GM11168 (cell line): Measurements from ENCODE around the gene DMKN.

Experiments used
- in situ Hi-C: fragments of 300-500 bp; cut with MboI; formaldehyde crosslinking; loops from one replicate; pipeline ENCODE4 v1.12.0; 2022; ENCODE audit warnings: low sequenced_read_pairs; ENCODE audit not compliant: unreplicated experiment

Gene DMKN

DNA sequence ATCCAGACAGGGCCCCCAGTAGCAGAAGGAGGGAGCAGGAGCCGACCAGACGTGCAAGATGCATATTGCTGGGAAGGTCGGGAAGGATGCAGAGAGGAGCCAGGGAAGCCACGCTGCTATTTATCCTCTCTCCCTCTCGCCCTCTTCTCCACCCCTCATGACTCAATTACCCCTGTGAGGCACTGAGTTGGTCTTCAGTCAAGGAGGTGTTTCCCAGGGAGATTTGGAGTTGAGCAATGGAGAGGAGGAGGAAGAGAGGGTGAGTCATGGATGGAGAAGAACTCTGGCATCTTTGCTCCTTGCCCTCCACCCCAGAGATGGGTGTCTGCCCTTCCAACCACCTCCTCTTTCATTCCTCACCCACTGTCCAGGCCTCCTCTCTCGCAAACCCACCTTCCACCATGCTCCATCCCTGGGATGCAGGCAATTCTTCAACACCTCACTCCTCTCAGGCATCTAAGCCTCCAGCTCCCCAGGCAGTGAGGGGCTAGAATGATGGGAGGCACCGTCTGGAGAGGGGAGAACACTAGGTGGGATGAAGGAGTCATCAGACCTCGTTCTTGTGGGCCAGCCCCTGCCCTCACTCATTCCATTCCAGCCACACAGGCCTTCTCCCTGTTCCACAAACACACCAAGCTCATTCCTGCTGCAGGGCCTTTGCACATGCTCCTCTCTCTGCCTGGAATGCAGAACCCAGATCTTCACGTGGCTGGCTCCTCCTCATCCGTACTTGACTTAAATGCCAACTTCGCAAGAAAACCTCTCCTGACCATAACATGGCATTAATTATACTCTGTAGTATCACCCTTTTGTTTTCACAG is 15.0 kb upstream of the DMKN start, which contains the start of gene SBSN:
TSS of gene SBSN (minus strand) at position 94 of the 821 bp plus-strand sequence. CDS start at position 64, 30 bp downstream.
- in situ Hi-C loops = no loop called here

- in situ Hi-C loops = no loop called here
Measured at GRCh38 chr19:35525873-35526272, 12.4 kb upstream of the DMKN start.

GRCh38 chr19:35524181-35524837 is 10.9 kb upstream of the DMKN start:
- in situ Hi-C loops = no loop called here

DNA sequence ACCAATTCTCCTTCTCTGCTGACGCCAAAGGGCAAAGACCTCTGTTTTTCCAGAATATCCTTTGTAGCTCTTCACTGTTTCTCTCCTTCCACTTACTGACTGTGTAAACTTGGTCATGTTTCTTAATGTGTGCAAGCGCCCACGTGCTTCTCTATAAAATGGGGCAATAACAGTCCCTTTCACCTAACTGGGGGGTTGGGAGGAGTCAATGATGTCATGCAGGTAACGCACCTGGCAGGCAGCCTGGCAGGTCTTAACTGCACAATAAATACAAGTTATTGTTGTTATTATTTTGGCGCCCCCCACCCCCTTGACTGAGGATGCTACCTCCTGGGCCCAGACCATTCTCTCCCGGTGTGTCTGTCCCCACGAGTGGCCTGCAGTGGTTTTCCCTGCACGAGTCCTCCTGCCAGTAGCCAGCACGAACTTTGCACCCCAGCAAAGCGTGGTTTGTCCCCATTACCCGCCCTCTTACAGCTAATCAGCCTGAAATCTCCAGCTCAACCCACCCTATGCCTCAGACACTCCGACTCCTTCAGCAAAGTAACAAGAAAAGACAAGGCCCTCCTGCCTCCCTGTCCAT is 9.4 kb upstream of the DMKN start:
- in situ Hi-C loops = no loop called here

DNA sequence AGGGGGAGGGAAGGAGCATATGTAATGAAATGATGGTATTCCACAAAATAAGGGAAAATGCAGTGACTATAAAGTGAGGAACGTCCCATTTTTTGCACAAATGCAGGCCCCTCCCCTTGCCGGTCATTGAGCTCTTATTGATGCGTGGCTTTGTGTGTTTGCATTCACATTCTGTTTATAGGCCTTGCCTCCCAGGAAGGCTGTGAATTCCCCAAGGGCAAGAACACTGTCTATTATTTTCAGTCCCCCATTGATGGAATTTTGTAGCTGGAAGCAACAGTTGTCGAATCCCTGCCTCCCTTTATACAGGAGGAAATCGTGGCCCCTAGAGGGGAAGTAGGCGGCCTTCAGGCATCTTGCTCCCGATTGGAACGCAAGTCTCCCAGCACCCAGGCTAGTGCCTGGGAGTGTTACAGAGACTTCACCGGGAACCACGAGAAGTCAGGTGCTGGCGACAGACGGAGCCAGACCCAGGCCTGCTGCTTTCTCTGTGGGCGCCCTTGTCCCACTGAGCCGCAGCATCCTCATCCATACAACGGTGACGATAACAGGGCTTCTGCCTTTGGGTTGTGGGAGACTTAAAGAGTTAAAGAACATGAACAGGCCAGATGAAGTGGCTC is 7.8 kb upstream of the DMKN start:
- in situ Hi-C loops = no loop called here

GRCh38 chr19:35519291-35519690 is 5.8 kb upstream of the DMKN start:
- in situ Hi-C loops = no loop called here

GRCh38 chr19:35518313-35518712 is 4.9 kb upstream of the DMKN start:
- in situ Hi-C loops = no loop called here

DNA sequence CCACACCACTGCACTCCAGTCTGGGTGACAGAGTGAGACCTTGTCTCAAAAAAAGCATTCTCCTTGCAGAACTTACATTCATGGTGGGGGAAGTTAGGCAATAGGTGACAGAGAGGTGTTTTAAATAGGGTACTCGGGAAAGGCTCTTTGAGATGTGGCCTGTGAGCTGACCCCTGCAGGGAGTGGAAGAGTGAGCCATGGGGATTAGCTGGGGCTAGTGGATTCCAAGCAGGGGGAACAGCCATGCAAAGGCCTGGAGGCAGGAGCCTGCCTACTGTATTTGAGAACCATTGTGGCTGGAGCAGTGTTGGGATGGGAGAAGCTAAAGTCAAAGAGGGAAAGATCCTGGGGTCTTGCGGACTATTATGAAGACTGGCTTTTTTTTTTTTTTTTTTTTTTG is 3.9 kb upstream of the DMKN start:
- in situ Hi-C loops = no loop called here

- in situ Hi-C loops = no loop called here
Measured at GRCh38 chr19:35516310-35516709, 2.9 kb upstream of the DMKN start.

DNA sequence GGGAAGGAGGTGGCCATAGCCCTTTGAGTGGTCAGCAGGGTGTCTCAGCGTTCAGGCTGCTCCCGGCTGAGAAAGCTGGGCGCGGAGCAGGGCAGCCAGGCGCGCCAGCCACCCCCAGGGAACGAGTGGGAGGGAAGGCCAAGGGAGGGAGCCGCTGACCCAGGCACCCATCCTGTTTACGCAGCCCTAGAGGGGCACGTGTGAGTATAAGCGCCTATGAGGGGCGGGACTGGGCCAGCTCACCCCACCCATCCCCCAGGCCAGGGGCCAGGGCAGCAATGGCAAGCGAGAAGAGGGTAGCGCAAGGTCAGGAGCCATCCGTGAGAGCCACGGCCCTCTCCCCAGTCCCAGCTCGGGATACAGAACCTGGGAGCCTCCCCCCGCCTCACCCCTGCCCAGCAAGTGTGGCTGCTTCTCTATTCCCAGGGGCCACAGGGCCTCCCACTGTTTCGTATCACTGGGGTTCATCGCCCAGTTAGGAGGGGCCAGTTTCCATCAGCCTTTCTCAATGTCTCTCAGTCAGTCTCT is 897 bp upstream of the DMKN start:
- in situ Hi-C loops = no loop called here

DNA sequence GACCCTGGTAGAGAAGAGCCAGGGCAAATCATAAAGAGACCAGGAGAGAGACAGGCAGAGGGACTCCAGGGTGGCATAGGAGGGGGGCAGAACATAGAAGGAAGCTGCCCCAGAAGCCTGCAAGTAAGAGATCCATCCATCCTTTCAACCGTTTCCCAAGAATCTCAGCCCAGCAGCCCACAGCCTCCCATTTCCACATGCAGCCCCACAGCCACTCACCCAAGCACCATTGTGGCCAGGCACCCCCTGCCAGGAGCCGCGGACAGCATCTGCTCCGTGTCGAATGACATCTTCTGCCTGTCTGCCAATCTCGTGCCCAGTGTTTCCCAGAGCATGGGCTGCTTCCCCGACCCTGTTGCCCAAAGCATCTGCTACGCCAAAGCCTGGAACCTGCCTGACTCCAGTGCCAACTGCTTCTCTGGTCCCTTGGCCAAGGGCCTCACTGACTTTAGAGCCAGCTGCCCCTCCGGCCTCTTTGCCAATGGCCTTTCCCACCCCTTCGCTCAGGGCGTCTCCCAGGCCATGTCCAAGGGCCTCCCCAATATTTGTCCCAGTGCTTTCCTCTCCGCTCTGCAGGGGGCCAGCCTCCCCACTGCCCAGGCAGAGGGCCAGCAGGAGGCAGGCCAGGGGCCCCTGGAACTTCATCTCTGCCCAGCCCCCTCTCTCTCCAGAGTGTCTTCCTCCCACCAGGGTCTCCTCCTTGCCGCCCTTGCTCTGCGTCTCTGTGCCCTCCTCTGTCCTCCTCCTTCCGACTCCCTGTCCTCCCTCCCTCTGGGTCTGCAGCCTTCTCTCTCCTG is 420 bp downstream of the DMKN start:
- in situ Hi-C loops = no loop called here

GRCh38 chr19:35511337-35511736 is 2.1 kb downstream of the DMKN start:
- in situ Hi-C loops = no loop called here

GRCh38 chr19:35510626-35510964 is 2.9 kb downstream of the DMKN start:
- in situ Hi-C loops = no loop called here

DNA sequence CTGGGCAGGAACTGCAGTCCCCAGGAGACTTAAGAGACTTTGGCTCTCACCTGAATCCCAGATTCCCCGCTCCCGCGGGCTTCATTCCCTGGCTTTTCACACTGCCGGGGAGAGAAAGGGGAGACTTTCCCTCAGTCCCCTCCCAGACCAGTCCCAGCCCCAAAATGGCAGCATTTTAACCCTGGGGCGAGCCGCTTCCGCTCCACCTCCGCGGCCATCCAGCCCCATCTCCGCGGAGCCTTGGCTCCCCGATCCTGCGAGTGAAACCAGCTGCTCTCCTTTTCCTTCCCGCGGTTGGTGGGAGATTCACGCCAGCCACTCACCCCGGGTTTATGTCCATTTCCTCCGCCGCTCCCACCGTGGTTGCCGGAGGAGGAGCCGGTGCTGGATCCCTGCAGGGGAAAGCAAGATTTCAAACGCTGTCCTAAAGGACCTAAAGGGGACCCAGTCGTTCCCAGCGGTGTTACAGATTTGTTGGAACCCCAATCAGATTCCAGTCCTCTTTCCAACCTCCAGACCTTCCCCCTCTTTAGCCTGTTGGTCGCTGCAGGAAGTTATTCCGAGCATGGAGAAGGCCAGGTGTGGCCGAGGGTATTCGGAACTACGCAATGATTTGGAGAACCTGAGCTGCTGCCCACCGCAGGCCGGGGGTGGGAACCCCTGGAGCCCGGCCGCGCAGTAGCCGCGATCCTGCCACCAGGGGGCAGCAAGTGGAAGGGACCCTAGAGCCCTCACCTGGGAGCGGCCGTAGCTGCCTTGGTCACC is 3.4 kb downstream of the DMKN start:
- in situ Hi-C loops = no loop called here

DNA sequence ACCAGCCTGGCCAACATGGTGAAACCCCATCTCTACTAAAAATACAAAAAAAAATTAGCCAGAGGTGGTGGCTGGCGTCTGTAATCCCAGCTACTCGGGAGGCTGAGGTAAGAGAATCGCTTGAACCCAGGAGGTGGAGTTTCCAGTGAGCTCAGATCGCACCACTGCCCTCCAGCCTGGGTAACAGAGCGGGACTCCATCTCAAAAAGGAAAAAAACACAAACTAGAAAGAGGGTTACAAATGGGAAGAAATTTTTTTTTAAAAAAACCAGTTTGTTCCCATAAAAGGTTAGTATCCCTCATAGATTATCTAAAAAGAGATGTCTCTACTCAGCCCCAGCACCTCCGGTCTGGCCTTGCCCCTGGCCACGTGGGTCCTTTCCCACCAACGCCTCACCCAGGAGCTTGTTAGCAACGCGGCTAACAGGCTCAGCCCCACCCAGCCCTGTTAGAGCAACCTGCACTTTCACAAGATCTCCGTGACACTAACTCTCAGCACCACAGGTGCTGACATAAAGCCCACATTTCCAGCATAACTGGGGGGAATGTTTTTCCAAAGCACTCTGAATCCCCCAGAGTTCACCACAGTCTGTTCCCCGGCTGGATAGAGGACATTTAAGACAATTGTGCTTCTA is 4.3 kb downstream of the DMKN start:
- in situ Hi-C loops = no loop called here

- in situ Hi-C loops = no loop called here
Measured at GRCh38 chr19:35508129-35508528, 5.3 kb downstream of the DMKN start.

DNA sequence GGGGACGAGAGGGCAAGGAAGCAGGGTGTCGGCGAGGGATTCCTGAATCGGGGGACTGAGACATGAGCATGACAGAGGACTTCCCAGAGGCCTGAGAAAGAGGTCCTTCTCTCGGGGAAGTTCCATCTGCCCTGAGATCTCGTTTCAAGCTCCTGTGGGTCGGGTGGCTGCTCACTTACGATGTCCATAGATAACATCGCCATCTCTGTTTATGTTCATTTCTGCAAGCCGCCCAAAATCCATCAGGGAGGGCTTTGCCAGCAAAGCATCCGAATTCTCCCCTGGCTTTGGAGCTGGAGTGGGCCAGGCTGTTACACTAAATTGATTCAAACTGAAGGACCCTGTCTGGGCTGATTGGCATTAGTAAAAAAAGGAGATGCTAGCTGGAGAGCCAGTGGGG is 5.9 kb downstream of the DMKN start:
- in situ Hi-C loops = no loop called here

- in situ Hi-C loops = no loop called here
Measured at GRCh38 chr19:35506011-35506410, 7.4 kb downstream of the DMKN start.

DNA sequence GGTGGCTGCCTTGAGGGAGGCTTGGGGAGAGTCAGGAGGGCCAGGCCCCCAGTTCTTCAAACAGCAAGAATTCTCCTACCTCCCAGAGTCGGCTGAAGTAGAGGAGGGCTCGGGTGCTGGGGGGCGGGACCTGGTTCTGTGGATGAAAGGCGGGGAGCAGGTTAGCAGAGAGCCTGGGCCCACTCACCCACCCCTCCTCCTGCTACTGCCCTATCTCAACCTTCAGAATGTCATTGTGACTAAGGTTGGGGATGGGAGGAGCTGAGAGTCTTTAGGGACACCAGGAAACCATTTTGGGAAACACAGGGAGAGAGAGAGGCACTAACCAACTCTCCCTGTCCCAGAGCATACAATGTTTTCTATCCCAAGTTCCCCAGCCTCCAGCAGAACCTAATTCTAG is 10.7 kb downstream of the DMKN start:
- in situ Hi-C loops = no loop called here
